SK-N-SH treated with all-trans-retinoic acid at 6 μM for 48 hours (cell line): ENCODE measurements around the gene NDOR1.

ENCODE experiments used
- PPARA ChIP-seq: fragments of 250-450 bp; sonication (Bioruptor Pico); IDR thresholded peaks from 2 replicates; pipeline ENCODE4 v1.5.0; 2020; ENCODE audit warnings: mild to moderate bottlenecking, borderline replicate concordance
- RARB ChIP-seq: fragments of 250-450 bp; sonication (Bioruptor Pico); IDR thresholded peaks from 2 replicates; pipeline ENCODE4 v1.8.0; 2021; ENCODE audit warnings: mild to moderate bottlenecking, moderate library complexity
- TOX ChIP-seq: fragments of 250-450 bp; sonication (Bioruptor Pico); IDR thresholded peaks from 2 replicates; pipeline ENCODE4 v1.8.0; 2021; ENCODE audit warnings: mild to moderate bottlenecking, moderate library complexity, borderline replicate concordance
- ZNF70 ChIP-seq: fragments of 450-650 bp; formaldehyde crosslinking; IDR thresholded peaks from 2 replicates; pipeline ENCODE4 v1.5.0; 2020; ENCODE audit warnings: mild to moderate bottlenecking, moderate library complexity
- ZNF8 ChIP-seq: fragments of 450-650 bp; formaldehyde crosslinking; IDR thresholded peaks from 2 replicates; pipeline ENCODE4 v1.5.0; 2020; ENCODE audit warnings: mild to moderate bottlenecking, moderate library complexity
- TF ChIP-seq, protein P1 (sequence below): fragments of 250-450 bp; sonication (Bioruptor Pico); IDR thresholded peaks from 2 replicates; pipeline ENCODE4 v1.5.0; 2020; ENCODE audit warnings: mild to moderate bottlenecking, moderate library complexity
- TF ChIP-seq, protein P2 (sequence below): fragments of 250-450 bp; sonication (Bioruptor Pico); IDR thresholded peaks from 2 replicates; pipeline ENCODE4 v1.8.0; 2020; ENCODE audit warnings: mild to moderate bottlenecking, moderate library complexity, borderline replicate concordance

DNA sequence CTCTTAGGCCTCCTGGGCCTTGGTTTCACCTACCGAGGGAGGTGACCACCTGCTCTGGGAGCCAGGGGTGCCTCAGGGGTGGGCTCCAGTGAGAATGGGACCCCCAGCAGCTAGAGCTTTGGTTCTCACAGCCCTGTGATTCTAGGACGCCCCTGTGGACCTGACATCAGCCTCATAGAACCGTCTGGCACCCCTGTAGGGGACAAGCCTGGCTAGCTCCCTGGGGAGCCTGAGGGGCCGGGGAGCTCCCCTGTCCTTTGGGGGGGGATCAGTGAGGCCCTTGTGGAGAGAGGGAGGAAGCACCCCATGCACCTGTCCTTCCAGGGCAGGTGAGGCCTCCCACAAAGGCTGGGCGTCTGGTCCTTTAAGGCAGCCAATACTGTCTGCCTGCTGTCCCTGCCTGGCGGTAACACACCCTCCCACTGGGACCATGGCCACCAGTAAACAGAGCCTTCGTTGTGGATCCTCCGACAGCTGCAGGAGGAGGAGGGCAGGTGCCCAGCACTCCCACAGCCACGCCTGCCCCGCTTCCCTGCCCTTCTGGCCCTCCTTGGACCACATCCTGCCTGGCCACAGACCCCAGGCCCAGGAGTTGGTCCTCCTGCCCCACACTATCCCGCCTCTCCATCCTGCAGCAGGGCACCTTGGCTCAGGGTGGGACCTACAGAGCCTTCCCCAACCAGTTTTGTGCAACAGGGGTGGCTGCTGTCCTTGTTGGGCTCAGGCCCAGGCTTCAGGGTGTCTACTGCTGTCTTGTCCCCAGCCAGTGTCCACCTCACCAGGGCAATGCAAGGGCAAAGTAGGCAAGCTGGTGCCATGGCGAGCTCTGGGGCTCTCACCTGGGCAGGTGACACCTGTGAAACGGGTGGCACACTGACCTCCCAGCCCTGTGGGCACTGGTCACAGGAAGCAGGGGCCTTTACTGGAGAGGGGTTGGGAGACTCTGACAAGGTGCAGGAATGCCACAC, 32.5 kb downstream of the NDOR1 start:
- no peak for TF ChIP-seq RARB (CRISPR knock-in tag)
- TF ChIP-seq, protein P1, sequence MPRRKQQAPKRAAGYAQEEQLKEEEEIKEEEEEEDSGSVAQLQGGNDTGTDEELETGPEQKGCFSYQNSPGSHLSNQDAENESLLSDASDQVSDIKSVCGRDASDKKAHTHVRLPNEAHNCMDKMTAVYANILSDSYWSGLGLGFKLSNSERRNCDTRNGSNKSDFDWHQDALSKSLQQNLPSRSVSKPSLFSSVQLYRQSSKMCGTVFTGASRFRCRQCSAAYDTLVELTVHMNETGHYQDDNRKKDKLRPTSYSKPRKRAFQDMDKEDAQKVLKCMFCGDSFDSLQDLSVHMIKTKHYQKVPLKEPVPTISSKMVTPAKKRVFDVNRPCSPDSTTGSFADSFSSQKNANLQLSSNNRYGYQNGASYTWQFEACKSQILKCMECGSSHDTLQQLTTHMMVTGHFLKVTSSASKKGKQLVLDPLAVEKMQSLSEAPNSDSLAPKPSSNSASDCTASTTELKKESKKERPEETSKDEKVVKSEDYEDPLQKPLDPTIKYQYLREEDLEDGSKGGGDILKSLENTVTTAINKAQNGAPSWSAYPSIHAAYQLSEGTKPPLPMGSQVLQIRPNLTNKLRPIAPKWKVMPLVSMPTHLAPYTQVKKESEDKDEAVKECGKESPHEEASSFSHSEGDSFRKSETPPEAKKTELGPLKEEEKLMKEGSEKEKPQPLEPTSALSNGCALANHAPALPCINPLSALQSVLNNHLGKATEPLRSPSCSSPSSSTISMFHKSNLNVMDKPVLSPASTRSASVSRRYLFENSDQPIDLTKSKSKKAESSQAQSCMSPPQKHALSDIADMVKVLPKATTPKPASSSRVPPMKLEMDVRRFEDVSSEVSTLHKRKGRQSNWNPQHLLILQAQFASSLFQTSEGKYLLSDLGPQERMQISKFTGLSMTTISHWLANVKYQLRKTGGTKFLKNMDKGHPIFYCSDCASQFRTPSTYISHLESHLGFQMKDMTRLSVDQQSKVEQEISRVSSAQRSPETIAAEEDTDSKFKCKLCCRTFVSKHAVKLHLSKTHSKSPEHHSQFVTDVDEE (CRISPR knock-in tag): no peak
- TF ChIP-seq, protein P2, sequence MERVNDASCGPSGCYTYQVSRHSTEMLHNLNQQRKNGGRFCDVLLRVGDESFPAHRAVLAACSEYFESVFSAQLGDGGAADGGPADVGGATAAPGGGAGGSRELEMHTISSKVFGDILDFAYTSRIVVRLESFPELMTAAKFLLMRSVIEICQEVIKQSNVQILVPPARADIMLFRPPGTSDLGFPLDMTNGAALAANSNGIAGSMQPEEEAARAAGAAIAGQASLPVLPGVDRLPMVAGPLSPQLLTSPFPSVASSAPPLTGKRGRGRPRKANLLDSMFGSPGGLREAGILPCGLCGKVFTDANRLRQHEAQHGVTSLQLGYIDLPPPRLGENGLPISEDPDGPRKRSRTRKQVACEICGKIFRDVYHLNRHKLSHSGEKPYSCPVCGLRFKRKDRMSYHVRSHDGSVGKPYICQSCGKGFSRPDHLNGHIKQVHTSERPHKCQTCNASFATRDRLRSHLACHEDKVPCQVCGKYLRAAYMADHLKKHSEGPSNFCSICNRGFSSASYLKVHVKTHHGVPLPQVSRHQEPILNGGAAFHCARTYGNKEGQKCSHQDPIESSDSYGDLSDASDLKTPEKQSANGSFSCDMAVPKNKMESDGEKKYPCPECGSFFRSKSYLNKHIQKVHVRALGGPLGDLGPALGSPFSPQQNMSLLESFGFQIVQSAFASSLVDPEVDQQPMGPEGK: no peak
- no peak for TF ChIP-seq PPARA (CRISPR knock-in tag)
- TF ChIP-seq TOX (CRISPR knock-in tag): no peak
- TF ChIP-seq ZNF8 (CRISPR knock-in tag): no peak
- no peak for TF ChIP-seq ZNF70
